ENCODE results near the gene ATP1B4. TPM values are rescaled to one million over a fixed set of nuclear protein-coding genes. Genes with fewer than 3 reads are reported as not detected.
"Not testable (repeated sequence)": the region's sequence is repeated elsewhere in the genome, so short reads cannot be mapped to it uniquely, and the experiment has no call there.

Gene ATP1B4
- total RNA-seq (2014; rRNA removed; shearing (Covaris generic)), result not detected in 2 replicates

DNA sequence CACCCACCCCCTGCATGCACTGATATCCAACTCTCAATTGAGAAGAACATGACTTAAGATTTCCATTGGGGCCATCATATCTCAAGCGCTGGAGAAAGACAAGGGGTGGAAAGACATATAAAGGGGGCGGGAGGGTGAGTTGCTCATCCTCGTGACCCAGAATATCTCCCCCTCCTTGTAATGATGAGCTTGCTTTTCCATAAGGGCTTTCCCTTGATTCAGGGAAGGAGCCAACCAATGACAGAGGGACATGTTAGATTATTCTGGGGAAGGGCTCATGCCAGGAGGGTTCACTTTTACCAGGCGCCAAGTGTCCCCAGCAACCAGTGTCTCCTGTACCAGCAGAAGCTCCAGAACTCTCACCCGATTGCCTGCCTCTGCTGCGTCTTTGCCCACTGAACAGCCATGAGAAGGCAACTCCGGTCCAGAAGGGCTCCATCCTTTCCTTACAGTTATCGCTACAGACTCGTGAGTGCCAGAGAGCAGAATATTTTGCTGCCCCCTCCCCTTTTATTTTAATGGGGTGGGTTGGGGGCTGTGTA, at the start of gene ATP1B4:
TSS of gene ATP1B4 (plus strand) at position 326 of the 542 bp plus-strand sequence. CDS start at position 406, 80 bp downstream.
- no peak for DNase-seq (ENCODE audit: low read depth)

DNA sequence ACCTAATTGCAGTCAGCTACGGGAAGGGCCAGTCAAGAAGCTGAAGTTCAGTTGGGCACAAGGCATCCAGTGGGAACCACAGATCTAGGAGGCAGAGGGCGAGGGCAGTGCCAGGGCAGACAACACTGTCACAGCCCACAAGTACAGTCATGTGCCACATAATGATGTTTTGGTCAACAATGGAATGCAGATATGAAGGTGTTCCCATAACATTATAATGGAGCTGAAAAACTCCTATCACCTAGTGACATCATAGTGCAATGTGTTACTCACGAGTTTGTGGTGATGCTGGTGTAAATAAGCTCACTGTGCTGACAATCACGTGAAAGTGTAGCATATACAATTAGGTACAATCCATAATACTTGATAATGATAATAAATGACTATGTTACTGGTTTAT, 46.1 kb upstream of the ATP1B4 start:
- DNase-seq (ENCODE audit: low read depth), result no peak

DNA sequence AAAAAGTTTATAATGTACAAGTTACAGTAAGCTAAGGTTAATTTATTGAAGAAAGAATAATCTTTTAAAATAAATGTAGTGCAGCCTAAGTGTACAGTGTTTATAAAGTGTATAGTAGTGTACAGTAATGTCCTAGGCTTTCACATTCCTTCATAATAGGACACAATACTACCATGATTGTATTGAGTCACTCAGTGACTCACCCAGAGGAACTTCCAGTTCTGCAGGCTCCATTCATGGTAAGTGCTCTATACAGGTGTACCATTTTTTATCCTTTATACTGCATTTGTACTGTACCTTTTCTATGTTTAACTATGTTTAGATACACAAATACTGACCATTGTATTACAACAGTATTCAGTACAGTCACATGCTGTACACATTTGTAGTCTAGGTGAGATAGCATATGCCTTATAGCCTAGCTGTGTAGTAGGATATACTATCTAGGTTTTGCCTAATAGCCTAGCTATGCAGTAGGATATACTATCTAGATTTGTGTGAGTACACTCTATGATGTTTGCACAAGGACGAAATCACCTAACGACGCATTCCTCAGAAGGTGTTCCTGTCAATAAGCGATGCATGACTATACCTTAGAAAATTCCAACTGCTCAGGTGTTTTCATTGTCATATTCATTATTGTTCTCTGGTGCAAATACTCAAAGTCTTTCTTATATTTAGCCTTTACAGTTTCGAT, 45.2 kb upstream of the ATP1B4 start:
- DNase-seq (ENCODE audit: low read depth), result peak; percentile 19

DNA sequence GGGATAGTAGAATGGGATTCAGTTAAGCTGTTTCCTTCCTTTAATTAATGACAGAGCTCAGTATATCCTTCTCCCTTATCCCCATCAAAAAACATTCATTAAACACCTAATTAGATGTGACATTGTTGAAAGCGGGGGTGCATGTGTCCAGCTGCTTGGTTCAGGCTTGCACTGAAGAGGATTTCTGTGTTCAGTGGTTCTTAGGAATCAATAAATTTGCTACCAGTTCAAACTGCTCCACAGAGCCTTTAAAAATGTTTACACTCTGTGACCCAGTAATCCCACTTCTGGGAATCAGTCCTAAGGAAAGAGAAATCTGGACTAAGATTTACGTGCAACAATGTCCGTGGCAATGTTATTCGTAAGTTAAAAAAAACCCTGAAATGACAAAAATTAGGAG, 43.5 kb upstream of the ATP1B4 start:
- DNase-seq (ENCODE audit: low read depth), result no peak

DNA sequence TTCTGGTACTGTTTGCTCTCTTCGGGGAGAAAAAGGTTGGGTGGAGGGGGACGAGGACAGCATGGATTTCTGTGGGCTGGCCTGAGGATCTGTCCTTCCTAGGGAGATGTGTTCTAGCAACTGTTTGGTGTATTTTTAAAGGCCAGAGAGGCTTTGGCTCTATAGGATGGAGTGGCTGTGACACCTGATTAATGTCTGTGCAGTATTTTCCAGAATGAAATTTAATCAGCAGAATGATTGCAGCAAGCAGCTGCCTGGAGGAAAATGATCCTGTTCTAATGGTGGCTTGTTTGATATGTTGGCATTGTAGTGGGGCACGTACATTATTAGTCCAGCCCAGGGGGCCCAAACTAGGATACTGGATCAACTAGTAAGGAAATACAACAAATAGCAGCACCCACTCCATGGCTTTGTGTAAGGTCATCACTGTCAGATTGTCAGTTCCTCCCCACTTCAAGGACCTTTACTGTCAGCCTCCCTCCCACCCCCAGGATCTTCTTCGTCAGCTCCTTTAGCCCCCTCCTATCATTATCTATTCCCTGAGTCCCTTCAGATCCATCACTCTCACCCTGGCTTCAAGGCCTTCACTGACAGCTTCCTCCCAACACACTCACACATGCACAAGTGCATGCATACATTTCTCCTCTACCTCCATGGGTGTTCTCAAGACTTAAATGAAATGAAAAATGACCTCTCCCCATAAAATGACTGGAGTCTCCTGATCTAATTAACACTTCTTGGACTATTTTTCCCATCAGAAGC, 40.2 kb upstream of the ATP1B4 start:
- no peak for DNase-seq (ENCODE audit: low read depth)

DNA sequence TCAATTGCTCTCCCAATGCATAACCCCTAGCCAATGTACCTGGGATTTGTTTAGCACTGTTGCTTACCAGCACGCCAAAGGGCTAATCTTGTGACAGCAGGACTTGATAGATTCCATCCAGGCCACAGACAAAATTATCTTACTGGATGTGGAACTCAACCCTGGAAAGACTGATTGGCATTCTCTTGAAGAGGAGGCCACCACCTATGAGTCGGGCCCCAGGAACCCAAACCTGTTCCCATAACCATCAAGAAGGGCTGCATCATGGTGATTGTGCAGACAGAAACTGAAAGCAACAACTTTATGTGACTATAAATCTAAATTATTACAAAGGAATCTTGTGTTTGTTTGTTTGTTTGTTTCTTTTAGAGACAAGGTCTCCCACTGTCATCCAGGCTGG, 30.8 kb upstream of the ATP1B4 start:
- no peak for DNase-seq (ENCODE audit: low read depth)

DNA sequence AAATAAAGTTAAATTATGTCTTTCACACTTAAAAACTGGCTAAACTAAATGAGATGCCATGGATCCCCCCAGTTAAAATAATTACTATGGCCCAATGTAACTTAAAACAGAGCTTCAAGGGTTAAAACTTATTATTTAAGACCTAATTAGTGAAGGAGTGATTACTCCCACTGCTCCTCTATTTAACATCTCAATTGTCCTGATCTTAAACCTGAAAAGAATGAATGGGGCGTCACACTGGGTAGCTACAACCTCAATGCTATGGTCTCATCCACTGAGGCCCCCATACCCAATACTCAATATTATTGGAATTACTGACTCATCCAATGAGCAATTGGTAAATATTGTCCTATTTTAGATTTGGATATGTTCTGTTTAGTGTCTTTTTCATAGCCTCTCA, 29.5 kb upstream of the ATP1B4 start:
- no peak for DNase-seq (ENCODE audit: low read depth)

DNA sequence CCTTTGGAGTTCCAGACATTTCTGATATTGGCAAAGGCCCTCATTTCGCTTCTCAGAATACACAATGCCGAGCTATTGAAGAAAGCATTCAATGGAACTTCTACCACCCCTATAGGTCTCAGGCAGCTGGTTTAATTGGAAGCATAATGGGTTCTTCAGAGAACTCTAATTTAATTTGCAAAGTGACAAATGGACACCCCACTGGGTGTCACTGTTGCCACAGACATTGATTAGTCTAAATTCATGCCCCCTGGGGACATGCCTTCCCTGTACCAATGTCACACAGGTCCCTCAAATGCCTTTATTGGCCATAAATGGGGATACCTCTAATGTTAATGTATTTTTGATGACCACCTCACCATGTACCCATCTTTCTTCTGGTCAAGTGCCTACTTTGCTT, 27.7 kb upstream of the ATP1B4 start:
- no peak for DNase-seq (ENCODE audit: low read depth)

DNA sequence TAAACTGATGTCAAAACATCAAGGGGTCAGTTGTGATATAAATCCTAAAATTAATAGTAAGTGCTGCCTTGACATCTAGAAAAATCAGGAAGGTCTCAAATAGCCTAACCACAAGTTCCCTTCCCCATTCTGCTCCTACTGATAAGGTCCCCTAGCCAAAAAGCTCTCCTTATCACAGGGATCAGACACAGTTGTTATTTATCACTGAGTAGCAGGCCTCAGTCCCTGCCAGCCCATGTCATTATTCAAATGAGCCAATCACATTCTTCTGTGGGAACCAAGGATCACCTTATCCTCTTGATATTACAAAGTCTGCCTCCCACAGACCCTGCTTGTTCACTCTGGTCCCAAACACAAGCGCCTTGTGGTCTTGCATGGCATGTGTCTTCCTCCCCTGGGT, 27.3 kb upstream of the ATP1B4 start:
- DNase-seq (ENCODE audit: low read depth), result no peak

DNA sequence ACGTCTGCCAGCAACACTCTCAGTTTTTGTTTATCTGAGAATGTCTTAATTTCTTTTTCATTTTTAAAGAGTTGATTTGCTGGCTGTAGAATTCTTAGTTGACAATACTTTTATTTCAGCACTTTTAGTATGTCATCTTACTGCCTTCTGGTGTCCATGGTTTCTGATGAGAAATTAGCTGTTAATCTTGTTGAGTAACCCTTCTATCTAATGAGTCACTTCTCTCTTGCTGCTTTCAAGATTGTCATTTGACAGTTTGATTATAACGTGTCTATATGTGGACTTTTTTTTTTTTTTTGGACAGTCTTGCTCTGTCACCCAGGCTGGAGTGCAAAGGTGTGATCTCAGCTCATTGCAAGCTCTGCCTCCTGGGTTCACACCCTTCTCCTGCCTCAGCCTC, 26.6 kb upstream of the ATP1B4 start:
- no peak for DNase-seq (ENCODE audit: low read depth)

DNA sequence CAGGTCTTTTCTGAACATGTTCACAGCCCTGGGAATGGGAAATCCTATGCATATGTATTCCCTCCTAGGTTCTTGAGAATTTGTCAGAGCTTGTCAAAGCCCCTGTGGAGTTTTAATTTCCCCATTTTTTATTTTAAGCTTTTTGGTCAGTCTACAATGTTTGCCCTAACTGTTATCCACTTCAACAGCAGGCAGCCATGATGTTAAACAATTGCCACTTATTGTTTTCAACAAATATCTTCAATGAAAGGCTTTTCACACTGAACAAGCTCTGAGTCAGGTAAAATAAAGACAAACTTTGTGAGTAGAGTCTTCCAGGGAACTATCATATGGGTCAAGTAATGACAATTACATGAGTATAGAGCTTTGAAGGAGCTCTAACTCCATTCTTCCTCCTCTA, 25.0 kb upstream of the ATP1B4 start:
- DNase-seq (ENCODE audit: low read depth), result no peak

DNA sequence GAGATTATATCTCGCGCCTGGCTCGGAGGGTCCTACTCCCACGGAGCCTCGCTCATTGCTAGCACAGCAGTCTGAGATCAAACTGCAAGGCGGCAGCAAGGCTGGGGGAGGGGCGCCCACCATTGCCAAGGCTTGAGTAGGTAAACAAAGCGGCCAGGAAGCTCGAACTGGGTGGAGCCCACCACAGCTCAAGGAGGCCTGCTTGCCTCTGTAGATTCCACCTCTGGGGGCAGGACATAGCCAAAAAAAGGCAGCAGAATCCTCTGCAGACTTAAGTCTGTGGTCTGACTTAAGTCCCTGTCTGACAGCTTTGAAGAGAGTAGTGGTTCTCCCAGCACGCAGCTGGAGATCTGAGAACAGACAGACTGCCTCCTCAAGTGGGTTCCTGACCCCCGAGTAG, 17.3 kb upstream of the ATP1B4 start:
- not testable (repeated sequence) for DNase-seq (ENCODE audit: low read depth)

DNA sequence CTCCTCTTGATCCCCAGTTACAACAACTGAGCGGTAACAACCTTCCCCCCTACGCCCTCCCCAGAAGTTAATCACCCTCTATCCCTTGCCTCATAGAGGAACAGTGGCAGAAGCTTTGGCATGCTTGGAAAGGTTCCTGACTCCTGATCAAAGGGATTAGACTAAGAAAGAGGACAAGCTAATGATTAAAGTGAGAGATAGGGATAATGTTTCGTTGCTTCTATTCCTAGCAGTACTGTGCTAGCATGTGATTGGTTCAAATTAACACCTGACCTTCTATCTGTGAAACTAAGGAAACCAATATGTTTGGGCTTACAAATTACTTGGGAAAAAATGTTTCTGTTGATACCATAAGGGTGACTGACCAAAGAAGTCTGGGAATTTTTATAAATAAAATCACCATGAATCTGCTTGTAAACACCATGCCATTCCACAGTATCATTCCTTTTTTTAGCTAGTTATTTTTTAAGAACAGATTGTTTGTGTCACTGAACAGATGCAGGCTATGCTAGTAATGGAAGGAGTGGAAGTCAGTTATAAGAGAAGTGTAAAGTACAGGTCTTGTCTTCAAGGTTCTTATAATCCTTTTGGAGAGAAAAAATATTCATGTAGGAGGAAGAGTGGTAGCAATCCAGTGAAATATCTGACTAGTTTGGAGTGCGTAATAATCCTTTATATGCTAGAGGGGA, 11.3 kb upstream of the ATP1B4 start:
- no peak for DNase-seq (ENCODE audit: low read depth)

DNA sequence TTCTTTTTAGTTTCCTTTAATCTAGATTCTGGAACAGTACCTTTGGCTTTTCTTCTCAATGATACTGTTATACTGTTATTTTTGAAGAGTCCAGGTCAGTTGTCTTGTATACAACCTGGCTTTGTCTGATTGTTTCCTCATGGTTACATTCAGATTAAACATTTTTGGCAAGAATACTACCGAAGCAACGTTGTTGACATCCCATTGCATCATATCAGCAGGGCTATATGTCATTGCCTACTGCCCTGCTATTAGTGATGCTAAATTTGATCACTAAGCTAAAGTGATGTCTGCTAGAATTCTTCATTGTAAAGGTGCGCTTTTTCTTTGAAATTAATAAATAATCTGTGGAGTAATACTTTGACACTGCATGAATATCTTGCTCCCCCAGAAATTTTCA, 5.8 kb upstream of the ATP1B4 start:
- DNase-seq (ENCODE audit: low read depth), result no peak

DNA sequence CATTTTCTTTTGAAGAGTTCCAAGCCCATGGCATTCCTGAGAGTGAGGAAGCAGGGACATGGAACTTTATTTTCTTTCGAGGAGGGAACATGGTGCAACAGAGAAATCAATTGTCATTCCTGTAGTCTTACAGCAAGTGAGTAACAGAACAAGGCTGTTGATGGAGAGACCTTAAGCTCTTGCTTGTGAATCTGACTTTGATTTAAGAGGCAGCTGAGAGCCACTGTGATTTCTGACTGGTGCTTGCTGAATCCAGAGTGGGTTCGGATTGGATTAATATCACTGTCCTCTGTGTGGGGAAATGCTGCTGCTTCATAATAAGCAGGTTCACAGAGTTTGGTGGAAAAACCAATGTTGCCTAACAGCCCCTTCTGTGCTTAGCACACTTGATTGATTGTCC, 4.7 kb upstream of the ATP1B4 start:
- DNase-seq (ENCODE audit: low read depth), result no peak

DNA sequence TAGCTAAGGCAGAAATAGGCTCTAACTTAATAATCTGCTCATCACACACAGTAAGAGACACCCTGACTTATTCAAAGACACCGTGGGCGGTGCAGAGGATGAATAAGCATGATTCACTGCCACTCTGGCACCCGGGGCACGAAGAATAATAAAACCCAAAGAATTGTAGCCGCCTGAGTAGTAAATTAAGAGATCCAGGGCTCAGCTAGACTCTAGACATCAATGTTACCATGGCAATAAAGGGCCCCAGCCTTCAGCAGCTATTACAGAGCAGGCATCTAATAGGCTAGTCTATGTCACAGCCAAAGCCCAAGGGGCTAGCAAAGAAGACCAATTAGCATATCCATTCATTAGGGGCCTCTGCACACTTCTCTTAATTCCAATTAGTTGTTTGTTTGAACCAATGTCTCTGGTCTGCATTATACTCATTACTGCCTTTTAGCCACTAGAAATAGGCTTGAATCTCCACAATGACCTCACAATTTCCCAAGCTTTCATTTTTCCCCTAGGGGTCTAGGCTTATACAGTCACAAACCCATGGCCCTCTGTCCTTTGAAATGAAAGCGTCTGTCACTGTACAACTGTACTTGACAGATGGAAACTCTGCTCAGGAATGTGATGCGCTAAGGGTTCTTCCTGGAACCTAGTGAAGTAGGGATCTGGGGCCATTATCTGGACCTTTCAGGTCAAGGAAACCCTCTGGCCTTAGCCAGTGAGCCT, 3.0 kb upstream of the ATP1B4 start:
- peak; percentile 38 for DNase-seq (ENCODE audit: low read depth)

DNA sequence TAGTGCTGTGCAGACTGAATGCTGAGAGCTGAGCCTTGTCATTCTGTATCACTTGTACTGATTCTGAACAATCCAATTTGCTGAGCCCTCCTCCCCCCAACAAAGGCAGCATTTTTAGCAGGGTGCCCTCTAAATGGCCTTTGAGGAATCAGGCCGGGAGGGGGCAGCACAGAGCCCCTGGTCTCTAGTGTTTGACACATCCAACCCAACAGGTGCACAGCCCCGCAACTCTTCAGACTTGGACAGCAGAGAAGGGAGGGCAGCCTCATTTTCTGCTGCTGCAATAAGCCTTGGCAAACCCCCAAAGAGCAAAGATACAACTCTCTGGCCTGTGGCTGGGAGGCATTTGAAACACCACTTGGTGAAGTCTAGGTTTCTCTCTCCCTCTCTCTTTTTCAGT, 3.4 kb downstream of the ATP1B4 start:
- DNase-seq (ENCODE audit: low read depth), result peak; percentile 10

DNA sequence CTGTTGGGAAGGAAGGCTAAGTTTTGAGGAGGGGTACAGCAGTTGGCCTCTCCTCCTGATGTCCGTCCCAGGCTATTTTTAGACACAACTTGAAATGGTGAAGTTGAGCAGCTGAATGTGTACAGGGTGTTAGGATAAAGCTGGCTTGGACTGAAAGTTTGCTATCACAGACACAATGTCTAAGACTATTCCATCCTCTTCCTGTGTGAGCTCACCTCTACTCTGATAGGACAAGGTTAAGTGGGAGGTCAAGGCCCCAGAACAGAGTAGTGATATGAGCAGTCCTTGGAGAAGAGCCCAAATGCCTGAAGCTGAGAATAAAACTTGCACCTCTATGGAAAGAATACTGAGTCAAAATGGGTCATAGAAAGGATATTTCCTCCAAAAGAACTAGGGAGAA, 4.1 kb downstream of the ATP1B4 start:
- DNase-seq (ENCODE audit: low read depth), result no peak

DNA sequence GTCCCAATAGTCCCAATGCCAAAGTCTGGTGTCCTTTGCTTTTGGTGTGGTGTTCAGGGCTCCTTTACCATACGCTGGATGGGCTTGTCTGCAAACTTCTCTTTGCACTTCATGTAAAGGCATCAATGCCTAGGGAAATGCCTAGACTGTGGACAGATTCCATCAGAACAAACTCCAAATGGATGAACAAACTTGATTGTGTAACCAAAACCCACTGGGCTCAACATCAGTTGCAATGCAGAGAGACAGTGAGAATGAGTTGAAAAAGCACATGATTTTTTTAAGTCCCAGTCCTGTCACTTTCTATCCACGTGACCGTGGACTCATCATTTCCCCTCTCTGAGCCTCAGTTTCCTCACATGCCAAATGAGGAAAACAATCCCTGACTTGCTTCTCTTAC, 4.9 kb downstream of the ATP1B4 start:
- DNase-seq (ENCODE audit: low read depth), result no peak

DNA sequence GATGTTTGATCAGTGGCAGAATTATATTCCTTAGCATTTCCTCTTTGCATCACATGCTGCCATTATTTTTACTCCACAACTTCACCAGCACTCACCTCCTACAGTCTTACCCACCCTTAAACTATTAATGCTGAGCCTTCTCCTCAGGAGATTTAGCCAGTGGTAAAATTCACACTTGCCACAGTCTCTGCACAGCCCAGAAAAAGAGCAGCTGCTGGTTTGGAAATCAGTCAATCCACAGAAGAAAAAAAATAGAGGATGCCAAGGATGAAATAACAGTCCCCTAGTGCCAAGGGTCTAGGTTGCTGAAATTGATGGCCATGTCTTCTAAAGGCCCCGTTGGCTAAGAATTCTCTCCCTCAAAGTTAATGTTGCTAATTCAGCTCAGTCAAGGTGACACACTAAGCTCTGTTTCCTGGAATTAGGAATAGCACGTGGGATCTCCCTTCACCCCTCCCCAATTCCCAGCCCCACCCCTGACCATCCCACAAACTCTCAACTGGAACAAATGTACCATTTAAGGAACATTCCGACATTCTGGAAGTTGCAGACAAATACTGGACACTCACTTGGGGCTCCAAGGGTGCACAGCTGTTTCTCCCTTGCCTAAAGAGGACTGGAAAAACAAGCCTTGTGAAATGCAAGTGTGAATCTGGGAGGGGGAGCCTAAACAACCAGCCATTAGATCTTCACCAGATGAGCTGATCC, 5.7 kb downstream of the ATP1B4 start:
- DNase-seq (ENCODE audit: low read depth), result no peak

DNA sequence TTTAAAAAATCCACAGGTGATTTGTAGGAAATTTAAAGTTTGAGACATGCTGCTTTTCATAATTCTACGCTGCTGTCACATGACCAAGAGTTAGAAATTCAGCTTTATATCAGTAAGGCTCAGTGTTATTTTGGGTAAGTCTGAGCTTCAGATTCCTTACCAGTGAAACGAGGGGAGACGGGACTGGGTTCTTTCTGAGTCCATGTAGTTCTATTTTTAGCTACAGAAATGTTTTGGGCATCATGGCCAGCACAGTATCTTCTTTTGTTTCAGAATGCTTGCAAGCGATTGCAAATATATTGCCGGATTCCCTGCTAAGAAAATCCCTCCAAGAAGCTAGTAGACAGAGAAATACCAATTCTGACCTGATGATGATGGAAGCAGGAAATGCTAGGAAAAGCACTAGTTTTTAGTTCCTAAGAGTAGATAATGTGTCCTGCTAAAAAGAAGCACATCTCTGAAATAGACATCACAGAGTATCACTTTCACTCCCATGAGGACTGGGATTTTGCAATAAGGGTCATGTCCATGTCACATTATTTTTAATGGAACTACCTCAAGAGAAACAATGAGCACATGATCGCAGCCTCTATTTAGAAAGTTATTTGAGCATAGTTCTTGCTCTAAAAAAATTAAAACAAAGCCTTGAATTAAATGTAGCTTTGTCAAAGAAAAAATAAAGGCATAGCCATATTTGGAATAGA, 10.9 kb downstream of the ATP1B4 start:
- no peak for DNase-seq (ENCODE audit: low read depth)

All from RPMI7951 (cell line).